ENCODE data around the gene ARL16. TPM values are rescaled to one million over a fixed set of nuclear protein-coding genes. Genes with fewer than 3 reads are reported as not detected.

The ARL16 gene
- total RNA-seq, 4 donors from 2014 or later = 4.4 to 36.9 (median 27.0) TPM

GRCh38 chr17:81672954-81673353 is 10.6 kb downstream of the ARL16 start:
- no peaks in the 10 kb centered on the region for H3K36me3 ChIP-seq
- no peak overlapping the region for H3K27ac ChIP-seq
- intact Hi-C loops (cut with DNase I; ENCODE audit: low total_unique reads) = no loop called here

GRCh38 chr17:81672504-81672903 is 11.1 kb downstream of the ARL16 start:
- intact Hi-C loops (cut with DNase I; ENCODE audit: low total_unique reads) = no loop called here
- Histone ChIP-seq H3K4me1 (peaks cover 0 to 6% of the 10 kb centered on the region in 2 donors), H3K27ac (no peak overlapping the region), H3K9me3 (no peaks in the 10 kb centered on the region), H3K4me3 (no peak overlapping the region), H3K27me3 (no peaks in the 10 kb centered on the region), H3K36me3 (no peaks in the 10 kb centered on the region)
- TF ChIP-seq POLR2A (IDR thresholded peaks at IDR 0.05) (no peak), CTCF (IDR thresholded peaks at IDR 0.05) (no peak)
- no peak for DNase-seq

More at GRCh38 chr17:81672954-81673353, 10.6 kb downstream of the ARL16 start:
- no peaks in the 10 kb centered on the region for H3K9me3 ChIP-seq
- no peak for DNase-seq
- TF ChIP-seq CTCF (IDR thresholded peaks at IDR 0.05) (no peak), POLR2A (IDR thresholded peaks at IDR 0.05) (no peak)
- peaks cover 0 to 1% of the 10 kb centered on the region in 2 donors for H3K4me1 ChIP-seq
- no peaks in the 10 kb centered on the region for H3K27me3 ChIP-seq
- H3K4me3 ChIP-seq = no peak overlapping the region

DNA sequence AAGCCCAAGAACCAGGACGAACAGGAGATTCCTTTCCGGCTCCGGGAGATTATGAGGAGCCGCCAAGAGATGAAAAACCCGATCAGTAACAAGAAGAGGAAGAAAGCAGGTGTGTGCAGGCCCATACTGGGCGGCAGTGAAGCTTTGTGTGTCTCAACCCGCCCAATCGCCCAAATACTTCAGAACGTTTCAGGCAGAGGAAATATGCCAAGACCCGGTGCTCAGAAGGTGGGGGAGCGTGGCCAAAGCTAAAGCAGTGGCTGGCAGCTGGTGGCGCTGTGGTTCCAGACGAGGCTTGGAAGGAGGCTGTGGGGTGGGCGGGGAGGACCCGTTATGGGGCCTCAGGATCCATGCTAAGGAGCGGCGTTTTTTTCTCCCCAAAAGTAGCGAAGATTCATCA is 15.8 kb downstream of the ARL16 start:
- Histone ChIP-seq H3K27me3 (no peaks in the 10 kb centered on the region), H3K36me3 (no peaks in the 10 kb centered on the region), H3K9me3 (no peaks in the 10 kb centered on the region), H3K4me1 (peaks cover 0 to 7% of the 10 kb centered on the region in 2 donors), H3K4me3 (no peak overlapping the region), H3K27ac (no peak overlapping the region)
- no peak for DNase-seq
- TF ChIP-seq POLR2A (IDR thresholded peaks at IDR 0.05) (no peak), CTCF (IDR thresholded peaks at IDR 0.05) (no peak)
- intact Hi-C loops (cut with DNase I; ENCODE audit: low total_unique reads) = no loop called here

DNA sequence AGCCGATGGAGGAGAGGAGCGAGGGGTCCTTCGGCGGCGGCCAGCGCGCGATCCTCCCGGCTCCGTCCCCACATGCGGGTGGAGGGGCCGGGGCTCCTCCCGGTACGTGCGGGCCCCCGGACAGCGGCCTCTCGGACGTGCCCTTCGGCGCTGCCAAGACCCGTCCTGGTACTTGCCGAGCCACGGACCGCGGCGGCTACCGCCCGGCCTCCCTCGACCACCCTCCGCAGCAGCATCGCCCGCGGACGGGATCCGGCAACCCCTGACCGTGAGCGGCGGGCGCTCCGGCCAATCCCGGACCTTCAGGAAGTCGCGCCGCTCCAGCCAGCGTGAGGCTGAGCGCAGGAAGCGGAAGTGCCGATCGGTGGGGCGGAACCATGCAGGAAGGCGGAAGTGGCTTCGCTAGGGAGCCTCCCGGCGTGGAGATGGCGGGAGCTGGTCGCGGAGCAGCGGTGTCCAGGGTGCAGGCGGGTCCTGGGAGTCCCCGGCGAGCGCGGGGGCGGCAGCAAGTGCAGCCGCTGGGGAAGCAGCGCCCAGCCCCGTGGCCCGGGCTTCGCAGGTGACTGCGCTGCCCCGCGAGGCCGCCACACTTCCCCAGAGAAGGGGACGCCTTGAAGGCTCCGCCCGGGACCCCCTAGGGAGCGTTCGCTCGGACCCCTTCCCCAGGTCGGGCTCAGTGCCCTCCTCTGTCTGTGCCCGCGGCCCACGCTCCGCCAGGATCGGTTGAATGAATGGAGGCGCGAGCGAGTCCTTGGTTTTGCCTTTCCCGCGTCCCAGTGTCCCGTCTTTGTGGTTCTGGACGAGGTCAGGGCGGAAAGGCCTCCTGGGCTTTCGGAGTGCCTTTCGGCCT is 17.0 kb downstream of the ARL16 start, which contains the start of the genes CCDC137 and OXLD1:
CCDC137 (plus strand) TSS at position 396 of the 850 bp plus-strand sequence; CDS start at position 426, 30 bp downstream.
OXLD1 (minus strand) TSS at position 264 of the 850 bp plus-strand sequence; CDS start at position 236, 28 bp downstream.
- intact Hi-C loops (cut with DNase I; ENCODE audit: low total_unique reads) = no loop called here
- peaks cover 0 to 7% of the 10 kb centered on the region in 2 donors for H3K4me1 ChIP-seq
- TF ChIP-seq CTCF (IDR thresholded peaks at IDR 0.05) = no peak
- TF ChIP-seq POLR2A (IDR thresholded peaks at IDR 0.05) = peak; percentile 45 to 90
- H3K27ac ChIP-seq = peak within 1 kb of the TSS; percentile 59 to 92
- no peaks in the 10 kb centered on the region for H3K36me3 ChIP-seq
- no peaks in the 10 kb centered on the region for H3K27me3 ChIP-seq
- DNase-seq = peak; percentile 95 to 96
- peak within 1 kb of the TSS; percentile 76 to 96 for H3K4me3 ChIP-seq
- H3K9me3 ChIP-seq = no peaks in the 10 kb centered on the region

- no peaks in the 10 kb centered on the region for H3K9me3 ChIP-seq
- H3K4me1 ChIP-seq = peaks cover 0 to 7% of the 10 kb centered on the region in 2 donors
- intact Hi-C loops (cut with DNase I; ENCODE audit: low total_unique reads) = no loop called here
- no peaks in the 10 kb centered on the region for H3K27me3 ChIP-seq
- TF ChIP-seq CTCF (IDR thresholded peaks at IDR 0.05) = no peak
- no peak for TF ChIP-seq POLR2A (IDR thresholded peaks at IDR 0.05)
- H3K4me3 ChIP-seq = peak overlapping the region; percentile 76 to 96
- peak overlapping the region; percentile 59 to 92 for H3K27ac ChIP-seq
- no peaks in the 10 kb centered on the region for H3K36me3 ChIP-seq
- DNase-seq = no peak
These were observed 17.6 kb downstream of the ARL16 start for GRCh38 chr17:81666092-81666341.

Measured in uterus (tissue), 4 donors.